ENCODE data around the gene CDH23. TPM values are rescaled to one million over a fixed set of nuclear protein-coding genes. Genes with fewer than 3 reads are reported as not detected.

CDH23 gene
- 10 to 100 TPM in 2 of 4 donors, 1 to 10 TPM in 2; 7.1 to 56.2 (median 25.4) TPM for total RNA-seq

GRCh38 chr10:71396711-71397295 is at the start of gene CDH23:
CDH23 (plus strand) TSS chr10:71396920; CDS start chr10:71439832, 42,912 bp downstream.
- intact Hi-C loops (cut with DNase I; ENCODE audit: low total_unique reads), result loop anchor here (10.0 kb wide), 1 partner anchor 308 kb away; no protein-coding TSS in a partner anchor
- TF ChIP-seq CTCF (IDR thresholded peaks at IDR 0.05), result no peak
- TF ChIP-seq POLR2A (IDR thresholded peaks at IDR 0.05), result peak in 1 of 2 donors; percentile 21
- Histone ChIP-seq H3K4me1 (peaks cover 0 to 8% of the 10 kb centered on the region in 2 donors), H3K4me3 (peak within 1 kb of the TSS; percentile 37 to 66), H3K9me3 (no peaks in the 10 kb centered on the region), H3K36me3 (no peaks in the 10 kb centered on the region), H3K27ac (peak within 1 kb of the TSS; percentile 75 to 91), H3K27me3 (peaks cover 0 to 3% of the 10 kb centered on the region in 2 donors)
- DNase-seq, result peak; percentile 60 to 72

- Histone ChIP-seq H3K9me3 (no peaks in the 10 kb centered on the region), H3K4me3 (no peak overlapping the region), H3K4me1 (no peaks in the 10 kb centered on the region), H3K36me3 (no peaks in the 10 kb centered on the region), H3K27ac (no peak overlapping the region), H3K27me3 (no peaks in the 10 kb centered on the region)
- DNase-seq, result no peak
- intact Hi-C loops (cut with DNase I; ENCODE audit: low total_unique reads), result no loop called here
- TF ChIP-seq CTCF (IDR thresholded peaks at IDR 0.05) (no peak), POLR2A (IDR thresholded peaks at IDR 0.05) (no peak)
These were observed 48.9 kb upstream of the CDH23 start for GRCh38 chr10:71347587-71348395.

GRCh38 chr10:71348850-71349249 is 47.9 kb upstream of the CDH23 start:
- TF ChIP-seq CTCF (IDR thresholded peaks at IDR 0.05) (no peak), POLR2A (IDR thresholded peaks at IDR 0.05) (no peak)
- no peaks in the 10 kb centered on the region for H3K36me3 ChIP-seq
- intact Hi-C loops (cut with DNase I; ENCODE audit: low total_unique reads), result no loop called here

GRCh38 chr10:71349406-71349805 is 47.3 kb upstream of the CDH23 start:
- no peak overlapping the region for H3K27ac ChIP-seq
- intact Hi-C loops (cut with DNase I; ENCODE audit: low total_unique reads), result no loop called here
- no peaks in the 10 kb centered on the region for H3K4me1 ChIP-seq
- no peaks in the 10 kb centered on the region for H3K9me3 ChIP-seq
- H3K36me3 ChIP-seq, result no peaks in the 10 kb centered on the region
- H3K4me3 ChIP-seq, result no peak overlapping the region
- H3K27me3 ChIP-seq, result no peaks in the 10 kb centered on the region
- DNase-seq, result no peak
- TF ChIP-seq CTCF (IDR thresholded peaks at IDR 0.05), result no peak
- no peak for TF ChIP-seq POLR2A (IDR thresholded peaks at IDR 0.05)

More at GRCh38 chr10:71348850-71349249, 47.9 kb upstream of the CDH23 start:
- H3K27me3 ChIP-seq, result no peaks in the 10 kb centered on the region
- H3K27ac ChIP-seq, result no peak overlapping the region
- H3K4me1 ChIP-seq, result no peaks in the 10 kb centered on the region
- no peaks in the 10 kb centered on the region for H3K9me3 ChIP-seq
- no peak overlapping the region for H3K4me3 ChIP-seq
- no peak for DNase-seq

- Histone ChIP-seq H3K27me3 (no peaks in the 10 kb centered on the region), H3K36me3 (no peaks in the 10 kb centered on the region), H3K4me3 (no peak overlapping the region), H3K4me1 (no peaks in the 10 kb centered on the region), H3K9me3 (no peaks in the 10 kb centered on the region), H3K27ac (no peak overlapping the region)
- DNase-seq, result no peak
- TF ChIP-seq POLR2A (IDR thresholded peaks at IDR 0.05), result no peak
- no peak for TF ChIP-seq CTCF (IDR thresholded peaks at IDR 0.05)
- intact Hi-C loops (cut with DNase I; ENCODE audit: low total_unique reads), result no loop called here
These were observed 45.6 kb upstream of the CDH23 start for GRCh38 chr10:71351087-71351486.

Data from uterus (tissue), 4 donors.